Chondrocyte (in vitro differentiated cells): ENCODE measurements around the gene SDS. TPM values are rescaled to one million over a fixed set of nuclear protein-coding genes. Genes with fewer than 3 reads are reported as not detected.

ENCODE experiments used
- DNase-seq: peaks from one replicate; pipeline ENCODE4 v3.0.0; 2021; ENCODE audit warnings: mixed read lengths, low spot score
- H3K27ac Mint-ChIP-seq: one replicate; pipeline ENCODE4 v1.8.0; 2021; ENCODE audit warnings: mild to moderate bottlenecking, moderate library complexity, mixed read lengths; ENCODE audit not compliant: unreplicated experiment
- H3K27me3 Mint-ChIP-seq: 2 replicates; pipeline ENCODE4 v1.8.0; 2021; ENCODE audit warnings: low read depth, mixed read lengths
- H3K36me3 Mint-ChIP-seq: 2 replicates; pipeline ENCODE4 v1.8.0; 2021; ENCODE audit warnings: low read depth, mixed read lengths
- H3K4me1 Mint-ChIP-seq: 2 replicates; pipeline ENCODE4 v1.8.0; 2021; ENCODE audit warnings: low read depth, mild to moderate bottlenecking, mixed read lengths
- H3K4me3 Mint-ChIP-seq: one replicate; pipeline ENCODE4 v1.8.0; 2021; ENCODE audit warnings: mild to moderate bottlenecking, moderate library complexity, mixed read lengths; ENCODE audit not compliant: unreplicated experiment
- H3K9me3 Mint-ChIP-seq: 2 replicates; pipeline ENCODE4 v1.8.0; 2021; ENCODE audit warnings: low read depth, mixed read lengths
- long read RNA-seq: library from polyadenylated mRNA; stranded (forward); transcript quantifications from one replicate; pipeline ENCODE4 v2.0.0, GENCODE V29; 2021
- total RNA-seq: library from RNA; stranded (reverse); gene quantifications from 3 replicates; pipeline ENCODE4 v1.2.1, GENCODE V29; 2021
- TF ChIP-seq, protein P1 (sequence below): fragments of 200-600 bp; sonication (generic); IDR thresholded peaks from 2 replicates; pipeline ENCODE4 v1.5.0; 2021; ENCODE audit warnings: antibody characterized with exemption, mild to moderate bottlenecking, moderate library complexity

The SDS gene
- not detected in 3 replicates for total RNA-seq
- long read RNA-seq = 0 reads

DNA sequence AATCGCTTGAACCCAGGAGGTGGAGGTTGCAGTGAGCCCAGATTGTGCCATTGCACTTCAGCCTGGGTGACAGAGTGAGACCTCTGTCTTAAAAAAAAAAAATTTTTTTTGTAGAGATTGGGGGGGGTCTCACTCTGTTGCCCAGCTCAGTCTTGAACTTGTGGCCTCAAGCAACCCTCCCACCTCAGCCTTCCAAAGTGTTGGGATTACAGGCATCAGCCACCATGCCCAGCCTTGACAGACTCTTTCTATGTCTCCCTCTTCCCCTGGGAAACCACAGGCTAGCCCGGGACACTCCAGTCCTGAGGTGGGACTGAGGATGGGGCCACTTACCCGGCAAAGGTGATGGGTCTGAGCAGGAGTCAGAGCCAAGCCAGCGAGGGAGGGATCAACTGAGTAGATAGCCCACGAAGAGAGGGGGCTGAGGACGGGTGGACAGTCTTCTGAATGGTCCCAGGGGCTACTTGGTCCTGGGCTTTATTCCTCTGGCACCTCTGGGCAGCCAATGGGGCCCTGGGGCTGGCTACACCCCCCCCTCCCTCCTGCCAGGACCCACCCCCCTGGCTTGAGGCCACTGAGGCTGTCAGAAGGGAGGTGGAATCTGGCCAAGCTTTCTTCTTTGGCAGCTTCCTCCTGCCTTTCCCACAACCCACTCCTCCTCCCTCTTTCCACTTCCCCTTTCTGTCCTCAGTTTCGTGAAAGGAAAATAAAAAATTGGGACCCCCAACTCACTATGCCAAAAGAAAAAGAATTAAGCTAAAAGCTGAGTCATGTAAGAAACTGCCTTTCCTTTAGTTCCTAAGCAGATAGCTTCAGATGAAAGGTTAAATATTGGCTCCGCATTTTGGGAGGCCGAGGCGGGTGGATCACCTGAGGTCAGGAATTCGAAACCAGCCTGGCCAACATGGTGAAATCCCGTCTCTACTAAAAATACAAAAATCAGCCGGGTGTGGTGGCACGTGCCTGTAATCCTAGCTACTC lies at the start of gene SDS:
Gene SDS, minus strand, starts transcription at position 453 of the 981 bp plus-strand sequence. CDS start 4,179 bp downstream, outside the sequence.
- TF ChIP-seq, protein P1, sequence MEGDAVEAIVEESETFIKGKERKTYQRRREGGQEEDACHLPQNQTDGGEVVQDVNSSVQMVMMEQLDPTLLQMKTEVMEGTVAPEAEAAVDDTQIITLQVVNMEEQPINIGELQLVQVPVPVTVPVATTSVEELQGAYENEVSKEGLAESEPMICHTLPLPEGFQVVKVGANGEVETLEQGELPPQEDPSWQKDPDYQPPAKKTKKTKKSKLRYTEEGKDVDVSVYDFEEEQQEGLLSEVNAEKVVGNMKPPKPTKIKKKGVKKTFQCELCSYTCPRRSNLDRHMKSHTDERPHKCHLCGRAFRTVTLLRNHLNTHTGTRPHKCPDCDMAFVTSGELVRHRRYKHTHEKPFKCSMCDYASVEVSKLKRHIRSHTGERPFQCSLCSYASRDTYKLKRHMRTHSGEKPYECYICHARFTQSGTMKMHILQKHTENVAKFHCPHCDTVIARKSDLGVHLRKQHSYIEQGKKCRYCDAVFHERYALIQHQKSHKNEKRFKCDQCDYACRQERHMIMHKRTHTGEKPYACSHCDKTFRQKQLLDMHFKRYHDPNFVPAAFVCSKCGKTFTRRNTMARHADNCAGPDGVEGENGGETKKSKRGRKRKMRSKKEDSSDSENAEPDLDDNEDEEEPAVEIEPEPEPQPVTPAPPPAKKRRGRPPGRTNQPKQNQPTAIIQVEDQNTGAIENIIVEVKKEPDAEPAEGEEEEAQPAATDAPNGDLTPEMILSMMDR = no peak
- no peaks in the 10 kb centered on the region for H3K9me3 Mint-ChIP-seq
- H3K4me1 Mint-ChIP-seq = peaks cover 13% of the 10 kb centered on the region
- H3K27ac Mint-ChIP-seq = no peak within 1 kb of the TSS
- no peaks in the 10 kb centered on the region for H3K36me3 Mint-ChIP-seq
- H3K27me3 Mint-ChIP-seq = no peaks in the 10 kb centered on the region
- DNase-seq = no peak
- no peak within 1 kb of the TSS for H3K4me3 Mint-ChIP-seq

- H3K9me3 Mint-ChIP-seq = no peaks in the 10 kb centered on the region
- H3K36me3 Mint-ChIP-seq = no peaks in the 10 kb centered on the region
- DNase-seq = no peak
- H3K4me1 Mint-ChIP-seq = no peaks in the 10 kb centered on the region
- H3K27ac Mint-ChIP-seq = no peak overlapping the region
- TF ChIP-seq, protein P1 = no peak
- H3K4me3 Mint-ChIP-seq = no peak overlapping the region
- peaks cover 43% of the 10 kb centered on the region for H3K27me3 Mint-ChIP-seq
These were observed 49.6 kb upstream of the SDS start for GRCh38 chr12:113453330-113453729.

DNA sequence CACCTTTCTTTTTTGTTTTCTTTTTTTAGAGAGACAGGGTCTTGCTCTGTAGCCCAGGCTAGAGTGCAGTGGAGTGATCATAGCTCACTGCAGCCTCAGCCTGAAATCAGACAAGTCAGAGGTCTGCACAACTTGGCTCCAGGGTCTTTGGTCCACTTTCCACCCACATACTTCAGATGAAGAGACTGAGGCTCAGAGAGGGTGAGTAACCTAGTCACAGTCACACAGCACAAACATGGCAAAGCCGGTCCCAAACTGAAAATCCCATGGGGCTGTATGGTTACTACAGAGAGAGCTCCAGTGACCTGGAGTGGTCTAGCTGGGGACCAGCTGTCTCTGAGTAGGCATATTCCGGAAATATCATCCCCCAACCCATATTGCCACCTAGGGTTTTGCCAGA lies 48.8 kb upstream of the SDS start:
- H3K36me3 Mint-ChIP-seq = no peaks in the 10 kb centered on the region
- H3K27me3 Mint-ChIP-seq = peaks cover 35% of the 10 kb centered on the region
- no peak overlapping the region for H3K27ac Mint-ChIP-seq
- H3K9me3 Mint-ChIP-seq = no peaks in the 10 kb centered on the region
- no peak for DNase-seq
- H3K4me1 Mint-ChIP-seq = no peaks in the 10 kb centered on the region
- H3K4me3 Mint-ChIP-seq = no peak overlapping the region
- TF ChIP-seq, protein P1 = no peak

- H3K27ac Mint-ChIP-seq = no peak overlapping the region
These were observed 46.2 kb upstream of the SDS start for GRCh38 chr12:113449839-113450238.

GRCh38 chr12:113449299-113449698 lies 45.6 kb upstream of the SDS start:
- TF ChIP-seq, protein P1 = no peak
- Mint-ChIP-seq H3K36me3 (no peaks in the 10 kb centered on the region), H3K4me1 (no peaks in the 10 kb centered on the region), H3K27ac (no peak overlapping the region), H3K4me3 (no peak overlapping the region), H3K9me3 (no peaks in the 10 kb centered on the region), H3K27me3 (peaks cover 34% of the 10 kb centered on the region)
- DNase-seq = no peak

More at GRCh38 chr12:113449839-113450238, 46.2 kb upstream of the SDS start:
- H3K27me3 Mint-ChIP-seq = peaks cover 34% of the 10 kb centered on the region
- no peak overlapping the region for H3K4me3 Mint-ChIP-seq
- no peaks in the 10 kb centered on the region for H3K36me3 Mint-ChIP-seq
- TF ChIP-seq, protein P1 = no peak
- no peaks in the 10 kb centered on the region for H3K9me3 Mint-ChIP-seq
- DNase-seq = peak; percentile 2
- no peaks in the 10 kb centered on the region for H3K4me1 Mint-ChIP-seq
